Psoas muscle (tissue), 8 donors: ENCODE measurements around the gene OPALIN. TPM values are rescaled to one million over a fixed set of nuclear protein-coding genes. Genes with fewer than 3 reads are reported as not detected.

Experiments
- ATAC-seq, 4 donors: fragments of 200-7000 bp; cut with Tn5 transposase; one replicate each; pipeline ENCODE4 v1.9.1; 2020; ENCODE audit warnings: moderate library complexity in 3 of 4, mild to moderate bottlenecking in 2 of 4
- DNase-seq, 2 donors: peaks; one replicate each; pipeline ENCODE4 v3.0.0-alpha.2; 2020
- H3K27ac ChIP-seq: fragments of 200-600 bp; one replicate; pipeline ENCODE4 v1.8.0; 2022
- H3K27me3 ChIP-seq, 3 donors: fragments of 200-600 bp in 1 of 3; one replicate each; pipeline versions ENCODE4 v1.6.1 to v1.8.0; 2013 to 2022; ENCODE audit warnings: low read length in 2 of 3, mild to moderate bottlenecking in 2 of 3, moderate library complexity in 1 of 3; ENCODE audit not compliant: insufficient read depth in 3 of 3
- H3K36me3 ChIP-seq, 2 donors: fragments of 200-600 bp in 1 of 2; one replicate each; pipeline versions ENCODE4 v1.6.1 to v1.8.0; 2013 to 2022; ENCODE audit warnings: low read depth in 1 of 2, mild to moderate bottlenecking in 1 of 2, moderate library complexity in 1 of 2; ENCODE audit not compliant: insufficient read depth in 1 of 2
- H3K4me1 ChIP-seq: fragments of 200-600 bp; one replicate; pipeline ENCODE4 v1.8.0; 2022
- H3K4me3 ChIP-seq: fragments of 200-600 bp; one replicate; pipeline ENCODE4 v1.8.0; 2022; ENCODE audit warnings: mild to moderate bottlenecking
- H3K9me3 ChIP-seq: fragments of 200-600 bp; one replicate; pipeline ENCODE4 v1.8.0; 2022
- CTCF ChIP-seq: fragments of 200-600 bp; IDR thresholded peaks from one replicate; pipeline ENCODE4 v1.8.0; 2022; ENCODE audit warnings: antibody characterized with exemption
- WGBS, 3 donors: extraction: QIAGEN DNeasy Blood & Tissue Kit; methylation state at CpG; one replicate each; pipeline versions ENCODE4 v1.1.6 to v1.1.7; 2013; 5-methylcytosine and 5-hydroxymethylcytosine counted together
- intact Hi-C, 2 donors: fragments of 100-400 bp; cut with DNase I; formaldehyde crosslinking; loops; one replicate each; pipeline versions ENCODE4 v1.11.0 to v1.14.2; 2022
- polyA plus RNA-seq, 3 donors: library from polyadenylated mRNA; stranded (reverse); fragments of 200-250 nt; gene quantifications; one replicate each; pipeline ENCODE4 v1.2.3, GENCODE V29; 2013
- total RNA-seq, 4 donors: library from RNA; stranded (reverse); fragmentation: NEBNext Ultra II Directional in 2 of 4; extraction: Animal tissue kit (Norgen Biotek cat#: 25700) in 2 of 4; gene quantifications; one replicate each; pipeline versions ENCODE4 v1.2.1 to v1.2.4, GENCODE V29; 2021 to 2023
- donor health status: healthy with polysubstance abuse.
- donor health status: DM: no; HTN: no; CAD: no; lungs with moderate emphysema.
- donor health status: Bipolar disorder and iron deficiency.
- donor health status: healthy.
- donor health status: DM: yes; HTN: yes; CAD: no.
- donor health status: DM: no; HTN: no; CAD: no.
- donor health status: DM: no; HTN: no; CAD: no.
- donor health status: DM: yes; HTN: yes; CAD: no.

OPALIN gene
- total and polyA plus RNA-seq, 7 donors = 0.17 TPM; not detected in 6

GRCh38 chr10:96319754-96320474 is 38.9 kb downstream of the OPALIN start:
- Histone ChIP-seq H3K27me3 (peaks cover 0 to 22% (median 5%) of the 10 kb centered on the region in 3 donors), H3K27ac (no peak overlapping the region), H3K9me3 (no peaks in the 10 kb centered on the region), H3K36me3 (no peaks in the 10 kb centered on the region), H3K4me1 (no peaks in the 10 kb centered on the region), H3K4me3 (no peak overlapping the region)
- no peak for DNase-seq
- TF ChIP-seq CTCF = no peak
- ATAC-seq = peak in 1 of 4 donors; percentile 27
- 25 to 32% (median 31%) methylated on average over 3 of the region's 3 CpGs for whole genome bisulfite sequencing, 3 donors
- intact Hi-C loops = no loop called here

- no peaks in the 10 kb centered on the region for H3K36me3 ChIP-seq
- 74 to 90% (median 78%) methylated on average over 4 of the region's 4 CpGs for WGBS, 3 donors
- TF ChIP-seq CTCF = no peak
- intact Hi-C loops = no loop called here
- no peaks in the 10 kb centered on the region for H3K9me3 ChIP-seq
- H3K4me3 ChIP-seq = no peak overlapping the region
- no peak for DNase-seq
- no peak for ATAC-seq
- H3K27ac ChIP-seq = no peak overlapping the region
- H3K27me3 ChIP-seq = peaks cover 0 to 19% (median 5%) of the 10 kb centered on the region in 3 donors
- H3K4me1 ChIP-seq = no peaks in the 10 kb centered on the region
Measured at GRCh38 chr10:96317067-96317833, 41.6 kb downstream of the OPALIN start.

GRCh38 chr10:96313344-96313743 is 45.5 kb downstream of the OPALIN start:
- intact Hi-C loops = no loop called here
- no peaks in the 10 kb centered on the region for H3K4me1 ChIP-seq
- H3K36me3 ChIP-seq = no peaks in the 10 kb centered on the region
- ATAC-seq = no peak
- DNase-seq = no peak
- WGBS, 3 donors = 69 to 82% (median 70%) methylated on average over 2 of the region's 2 CpGs
- no peak overlapping the region for H3K27ac ChIP-seq
- H3K27me3 ChIP-seq = peaks cover 0 to 14% (median 6%) of the 10 kb centered on the region in 3 donors
- H3K4me3 ChIP-seq = no peak overlapping the region
- no peak for TF ChIP-seq CTCF
- no peaks in the 10 kb centered on the region for H3K9me3 ChIP-seq

- WGBS, 3 donors = 73 to 79% (median 77%) methylated on average over 3 of the region's 3 CpGs
- Histone ChIP-seq H3K4me3 (no peak overlapping the region), H3K4me1 (no peaks in the 10 kb centered on the region), H3K36me3 (no peaks in the 10 kb centered on the region), H3K27me3 (peaks cover 0 to 12% (median 3%) of the 10 kb centered on the region in 3 donors), H3K9me3 (no peaks in the 10 kb centered on the region), H3K27ac (no peak overlapping the region)
- DNase-seq (no peak), ATAC-seq (no peak)
- intact Hi-C loops = no loop called here
- TF ChIP-seq CTCF = no peak
Measured at GRCh38 chr10:96311180-96311715, 47.6 kb downstream of the OPALIN start.
